Hematopoietic multipotent progenitor cell (in vitro differentiated cells): ENCODE results near the gene KANSL3. TPM values are rescaled to one million over a fixed set of nuclear protein-coding genes. Genes with fewer than 3 reads are reported as not detected.
A peak's percentile ranks its signal among the peaks of the same experiment; 100 is the strongest.

Experiments
- DNase-seq, 3 donors: peaks; one replicate each; pipeline ENCODE4 v3.0.0-alpha.2; 2011 to 2015; ENCODE audit warnings: low read depth in 2 of 3, low spot score in 2 of 3
- total RNA-seq: library from RNA; depleted of rRNA; stranded (reverse); fragments of >200 nt; gene quantifications from one replicate; pipeline ENCODE4 v1.2.3, GENCODE V29; 2012

The KANSL3 gene
- total RNA-seq, 1 donor, result 72.7 TPM

- DNase-seq, result no peak
These were observed 22.0 kb downstream of the KANSL3 start for GRCh38 chr2:96616128-96616527.

- DNase-seq, result no peak
These were observed 29.4 kb downstream of the KANSL3 start for GRCh38 chr2:96608469-96609455.

GRCh38 chr2:96604104-96604503 lies 34.0 kb downstream of the KANSL3 start:
- DNase-seq, result peak in 1 of 3 donors; percentile 15

GRCh38 chr2:96602330-96602823 lies 35.7 kb downstream of the KANSL3 start:
- DNase-seq, result no peak

GRCh38 chr2:96601382-96602292 lies 36.5 kb downstream of the KANSL3 start:
- peak in 1 of 3 donors; percentile 52 for DNase-seq

GRCh38 chr2:96599941-96600340 lies 38.2 kb downstream of the KANSL3 start:
- DNase-seq, result no peak

GRCh38 chr2:96596596-96596995 lies 41.5 kb downstream of the KANSL3 start:
- DNase-seq, result no peak

- peak in 1 of 3 donors; percentile 47 for DNase-seq
These were observed 43.4 kb downstream of the KANSL3 start for GRCh38 chr2:96594691-96595152.

- no peak for DNase-seq
These were observed 43.8 kb downstream of the KANSL3 start for GRCh38 chr2:96594282-96594681.

GRCh38 chr2:96591494-96591893 lies 46.6 kb downstream of the KANSL3 start:
- DNase-seq, result no peak

GRCh38 chr2:96591054-96591453 lies 47.1 kb downstream of the KANSL3 start:
- no peak for DNase-seq

GRCh38 chr2:96587843-96588242 lies 50.3 kb downstream of the KANSL3 start:
- DNase-seq, result no peak

GRCh38 chr2:96584017-96584416 lies 54.1 kb downstream of the KANSL3 start:
- DNase-seq, result no peak

- DNase-seq, result no peak
These were observed 57.3 kb downstream of the KANSL3 start for GRCh38 chr2:96580771-96581170.

- DNase-seq, result no peak
These were observed 58.7 kb downstream of the KANSL3 start for GRCh38 chr2:96579422-96579821.

GRCh38 chr2:96578731-96579130 lies 59.4 kb downstream of the KANSL3 start:
- DNase-seq, result no peak

- DNase-seq, result no peak
These were observed 60.6 kb downstream of the KANSL3 start for GRCh38 chr2:96577501-96577900.

GRCh38 chr2:96575785-96576456 lies 62.2 kb downstream of the KANSL3 start:
- no peak for DNase-seq

GRCh38 chr2:96574364-96574763 lies 63.7 kb downstream of the KANSL3 start:
- DNase-seq, result peak in 1 of 3 donors; percentile 39

- DNase-seq, result no peak
These were observed 70.0 kb downstream of the KANSL3 start for GRCh38 chr2:96568094-96568493.
